ENCODE measurements around the gene EAF1.
A peak's percentile ranks its signal among the peaks of the same experiment; 100 is the strongest.
"Not testable (repeated sequence)": the region's sequence is repeated elsewhere in the genome, so short reads cannot be mapped to it uniquely, and the experiment has no call there.

EAF1 gene
- total RNA-seq: 69.6 reads per million, percentile 75 among the genes with 10 or more reads in this experiment

- peak; percentile 80 for DNase-seq
These were observed at the start of gene EAF1, which contains the start of gene METTL6 for GRCh38 chr3:15427182-15427880. EAF1 (plus strand) TSS chr3:15427598; CDS start chr3:15427780, 182 bp downstream. METTL6 (minus strand) TSS chr3:15427544; CDS start chr3:15426511, 1,033 bp downstream.

GRCh38 chr3:15377961-15378791 is 49.2 kb upstream of the EAF1 start:
- DNase-seq: peak; percentile 94

- DNase-seq: no peak
These were observed 46.2 kb upstream of the EAF1 start for GRCh38 chr3:15380980-15381890.

- no peak for DNase-seq
These were observed 44.9 kb upstream of the EAF1 start for GRCh38 chr3:15382405-15382923.

- no peak for DNase-seq
These were observed 42.7 kb upstream of the EAF1 start for GRCh38 chr3:15384510-15385237.

GRCh38 chr3:15385238-15385695 is 42.1 kb upstream of the EAF1 start:
- DNase-seq: not testable (repeated sequence)

GRCh38 chr3:15385901-15386653 is 41.3 kb upstream of the EAF1 start:
- no peak for DNase-seq

- DNase-seq: not testable (repeated sequence)
These were observed 40.8 kb upstream of the EAF1 start for GRCh38 chr3:15386654-15386955.

- DNase-seq: no peak
These were observed 40.2 kb upstream of the EAF1 start for GRCh38 chr3:15387171-15387581.

GRCh38 chr3:15387735-15388134 is 39.7 kb upstream of the EAF1 start:
- no peak for DNase-seq

GRCh38 chr3:15388335-15388734 is 39.1 kb upstream of the EAF1 start:
- not testable (repeated sequence) for DNase-seq

GRCh38 chr3:15390460-15390859 is 36.9 kb upstream of the EAF1 start:
- DNase-seq: no peak

- DNase-seq: no peak
These were observed 36.4 kb upstream of the EAF1 start for GRCh38 chr3:15391007-15391406.

GRCh38 chr3:15393252-15393651 is 34.1 kb upstream of the EAF1 start:
- DNase-seq: not testable (repeated sequence)

GRCh38 chr3:15398731-15399133 is 28.7 kb upstream of the EAF1 start:
- not testable (repeated sequence) for DNase-seq

- DNase-seq: no peak
These were observed 27.4 kb upstream of the EAF1 start for GRCh38 chr3:15399970-15400369.

GRCh38 chr3:15401936-15402335 is 25.5 kb upstream of the EAF1 start:
- DNase-seq: no peak

- DNase-seq: no peak
These were observed 23.9 kb upstream of the EAF1 start for GRCh38 chr3:15403495-15403894.

GRCh38 chr3:15403965-15404364 is 23.4 kb upstream of the EAF1 start:
- no peak for DNase-seq

GRCh38 chr3:15404767-15405166 is 22.6 kb upstream of the EAF1 start:
- no peak for DNase-seq

GRCh38 chr3:15405448-15406050 is 21.8 kb upstream of the EAF1 start:
- peak; percentile 9 for DNase-seq
